ENCODE results near the gene NR3C2. TPM values are rescaled to one million over a fixed set of nuclear protein-coding genes. Genes with fewer than 3 reads are reported as not detected.

Gene NR3C2
- total RNA-seq, 1 donor from 2014 or later, result 25.9 TPM

DNA sequence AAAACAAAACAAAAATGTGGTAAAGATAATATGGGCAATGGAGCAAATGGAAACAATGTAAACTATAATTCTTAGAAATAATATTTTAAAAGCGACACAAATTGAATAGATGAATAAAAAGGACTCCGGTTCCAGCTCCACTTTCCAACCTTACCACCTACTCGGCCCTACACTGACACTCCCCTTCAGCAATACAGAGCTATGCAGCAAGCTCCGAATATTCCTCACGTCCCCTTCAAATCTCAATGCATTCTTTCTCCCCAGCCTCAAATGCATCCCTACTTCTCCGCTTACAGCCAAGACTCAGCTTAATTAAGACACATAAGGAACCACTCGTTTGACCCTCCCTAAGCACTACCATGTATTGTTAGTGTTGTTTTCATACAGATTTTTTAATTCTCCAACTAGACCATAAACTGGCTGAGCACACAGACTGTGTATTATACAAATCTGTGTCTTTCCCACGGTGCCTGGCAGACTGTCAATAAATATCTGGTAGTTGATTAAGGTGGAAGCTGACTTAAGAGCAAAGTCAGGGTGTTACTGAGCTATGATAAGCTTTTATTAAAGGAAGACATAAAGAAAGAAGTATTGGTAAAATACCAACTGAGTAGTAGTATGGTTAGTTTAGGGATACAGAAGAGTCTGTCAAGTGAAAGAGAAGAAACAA is 219.1 kb downstream of the NR3C2 start:
- Histone ChIP-seq H3K36me3 (no peaks in the 10 kb centered on the region), H3K4me1 (no peaks in the 10 kb centered on the region), H3K9me3 (no peaks in the 10 kb centered on the region), H3K27me3 (no peaks in the 10 kb centered on the region), H3K4me3 (no peak overlapping the region), H3K27ac (no peak overlapping the region)
- DNase-seq (no peak), ATAC-seq (no peak)
- intact Hi-C loops (cut with DNase I), result no loop called here
- TF ChIP-seq, protein P1, sequence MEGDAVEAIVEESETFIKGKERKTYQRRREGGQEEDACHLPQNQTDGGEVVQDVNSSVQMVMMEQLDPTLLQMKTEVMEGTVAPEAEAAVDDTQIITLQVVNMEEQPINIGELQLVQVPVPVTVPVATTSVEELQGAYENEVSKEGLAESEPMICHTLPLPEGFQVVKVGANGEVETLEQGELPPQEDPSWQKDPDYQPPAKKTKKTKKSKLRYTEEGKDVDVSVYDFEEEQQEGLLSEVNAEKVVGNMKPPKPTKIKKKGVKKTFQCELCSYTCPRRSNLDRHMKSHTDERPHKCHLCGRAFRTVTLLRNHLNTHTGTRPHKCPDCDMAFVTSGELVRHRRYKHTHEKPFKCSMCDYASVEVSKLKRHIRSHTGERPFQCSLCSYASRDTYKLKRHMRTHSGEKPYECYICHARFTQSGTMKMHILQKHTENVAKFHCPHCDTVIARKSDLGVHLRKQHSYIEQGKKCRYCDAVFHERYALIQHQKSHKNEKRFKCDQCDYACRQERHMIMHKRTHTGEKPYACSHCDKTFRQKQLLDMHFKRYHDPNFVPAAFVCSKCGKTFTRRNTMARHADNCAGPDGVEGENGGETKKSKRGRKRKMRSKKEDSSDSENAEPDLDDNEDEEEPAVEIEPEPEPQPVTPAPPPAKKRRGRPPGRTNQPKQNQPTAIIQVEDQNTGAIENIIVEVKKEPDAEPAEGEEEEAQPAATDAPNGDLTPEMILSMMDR (IDR thresholded peaks at IDR 0.05), result no peak

DNA sequence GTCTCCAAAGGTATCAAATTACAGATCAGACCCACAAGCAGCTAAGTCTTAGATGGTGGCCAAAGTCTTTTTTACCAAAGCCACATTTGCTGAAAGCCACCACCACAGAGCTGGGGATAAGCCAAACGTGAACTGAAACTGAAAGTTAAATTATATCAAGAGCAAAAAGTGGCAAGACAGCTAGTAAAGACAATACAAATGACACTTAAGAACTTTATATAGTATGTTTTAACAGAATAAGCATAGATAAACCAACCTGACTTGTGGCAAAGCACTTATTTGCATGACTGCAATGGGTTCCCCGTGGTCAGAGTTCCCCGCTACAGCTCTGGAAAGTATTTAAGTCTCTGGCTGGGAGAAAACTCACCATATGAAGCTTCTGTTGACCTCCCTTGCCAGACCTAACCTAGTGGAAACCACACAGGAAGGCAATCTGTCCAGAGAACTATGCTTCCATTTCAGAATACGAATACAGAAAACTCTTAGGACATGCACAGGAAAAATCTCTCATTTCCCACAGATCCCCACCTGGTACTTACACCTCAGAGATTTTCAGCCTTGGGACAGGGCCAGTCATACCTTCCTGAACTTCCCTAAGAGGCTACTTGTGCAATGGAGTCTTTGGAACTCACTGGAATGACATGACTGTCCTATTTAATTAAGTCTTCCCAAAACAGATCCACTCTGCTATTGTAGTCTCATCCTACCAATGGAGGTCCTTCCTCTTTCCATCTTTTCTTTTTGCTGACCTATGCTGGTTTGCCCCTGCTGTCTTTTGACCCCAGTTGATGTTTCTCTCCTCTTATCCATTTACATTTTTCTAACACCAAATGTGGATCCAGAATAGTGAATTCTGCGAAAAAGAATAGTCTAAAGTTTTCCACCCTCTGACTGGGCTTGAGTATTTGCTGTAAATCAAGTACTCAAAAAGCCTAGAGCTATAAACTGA is 225.1 kb downstream of the NR3C2 start:
- Histone ChIP-seq H3K36me3 (no peaks in the 10 kb centered on the region), H3K4me3 (peak overlapping the region; percentile 33), H3K27ac (peak overlapping the region; percentile 34), H3K27me3 (no peaks in the 10 kb centered on the region), H3K9me3 (no peaks in the 10 kb centered on the region), H3K4me1 (peaks cover 15% of the 10 kb centered on the region)
- no peak for DNase-seq
- intact Hi-C loops (cut with DNase I), result no loop called here
- peak; percentile 52 for ATAC-seq
- TF ChIP-seq, protein P1 (IDR thresholded peaks at IDR 0.05), result no peak

DNA sequence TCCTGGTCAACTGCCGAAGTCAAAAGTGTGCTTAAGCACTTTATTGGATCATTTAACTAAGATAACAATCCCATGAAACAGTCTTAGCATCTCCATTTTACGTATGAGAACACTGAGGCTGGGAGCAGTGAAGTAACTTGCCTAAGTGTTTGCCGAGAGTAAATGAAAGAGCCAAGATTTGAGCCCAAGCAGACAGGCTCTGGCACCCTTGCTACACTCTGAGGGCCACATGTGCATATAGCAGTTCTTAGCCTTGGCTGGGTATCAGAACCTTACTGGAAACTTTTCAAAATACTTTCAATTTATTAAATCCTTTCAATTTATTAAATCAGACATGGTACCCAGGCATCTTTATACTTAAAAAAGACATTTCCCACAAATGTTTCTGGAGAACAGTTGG is 225.9 kb downstream of the NR3C2 start:
- TF ChIP-seq, protein P1 (IDR thresholded peaks at IDR 0.05), result no peak
- ATAC-seq, result no peak
- no peak overlapping the region for H3K4me3 ChIP-seq

DNA sequence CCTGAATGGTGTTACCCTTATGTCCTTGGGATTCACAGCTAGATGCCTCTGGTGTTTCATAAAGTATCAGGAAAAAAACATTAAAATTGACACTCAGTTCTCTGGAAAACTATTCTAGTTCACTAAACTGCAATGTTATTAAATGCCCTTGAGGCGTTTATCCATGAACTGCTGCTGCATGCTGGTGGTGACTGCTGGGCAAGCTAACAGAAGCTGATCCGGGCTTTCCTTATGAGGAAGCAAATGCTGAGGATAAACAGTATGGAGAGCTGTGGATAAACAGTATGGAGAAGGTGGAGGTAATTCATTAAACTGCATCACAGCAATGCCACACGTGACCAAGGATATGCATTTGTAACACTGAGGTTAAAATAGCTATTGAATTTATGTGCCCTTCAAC is 227.0 kb downstream of the NR3C2 start:
- H3K27ac ChIP-seq, result peak overlapping the region; percentile 12
- H3K4me3 ChIP-seq, result no peak overlapping the region
- H3K36me3 ChIP-seq, result no peaks in the 10 kb centered on the region
- DNase-seq, result no peak
- no peaks in the 10 kb centered on the region for H3K9me3 ChIP-seq
- TF ChIP-seq, protein P1 (IDR thresholded peaks at IDR 0.05), result no peak
- peak; percentile 51 for ATAC-seq
- H3K4me1 ChIP-seq, result peaks cover 15% of the 10 kb centered on the region
- intact Hi-C loops (cut with DNase I), result no loop called here
- no peaks in the 10 kb centered on the region for H3K27me3 ChIP-seq

More for the DNA sequence above, 225.9 kb downstream of the NR3C2 start:
- Histone ChIP-seq H3K4me1 (peaks cover 15% of the 10 kb centered on the region), H3K36me3 (no peaks in the 10 kb centered on the region), H3K9me3 (no peaks in the 10 kb centered on the region), H3K27ac (no peak overlapping the region), H3K27me3 (no peaks in the 10 kb centered on the region)
- intact Hi-C loops (cut with DNase I), result no loop called here
- no peak for DNase-seq

DNA sequence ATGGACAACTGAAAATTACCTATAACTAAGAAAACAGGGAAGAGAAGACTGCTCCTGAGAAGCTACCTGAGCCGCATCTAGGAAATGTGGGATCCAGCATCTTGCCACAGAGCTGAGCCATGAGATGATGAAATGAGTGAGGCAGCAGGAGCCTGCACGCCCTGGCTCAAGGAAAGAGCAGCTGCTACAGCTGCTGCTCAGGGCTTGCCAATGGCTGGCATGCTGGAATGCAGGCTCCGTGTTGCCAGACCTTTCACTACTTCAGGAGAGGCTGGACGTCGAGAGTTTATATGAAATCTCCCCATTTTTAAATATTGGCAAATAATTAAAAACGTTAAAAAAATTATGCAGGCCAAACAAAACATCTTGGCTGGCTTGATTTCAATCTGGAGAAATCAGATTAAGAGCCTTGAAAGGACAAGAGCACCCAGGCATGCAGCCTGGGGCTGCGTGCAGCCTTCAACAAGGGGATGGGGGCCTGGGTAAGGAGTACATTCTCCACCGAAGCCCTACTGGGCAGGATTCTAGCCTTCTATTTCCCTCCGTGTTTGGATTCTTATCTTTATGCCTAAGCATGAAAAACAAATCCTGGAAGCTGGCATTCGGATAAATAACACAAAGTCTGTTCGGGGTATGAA is 227.6 kb downstream of the NR3C2 start:
- TF ChIP-seq, protein P1 (IDR thresholded peaks at IDR 0.05), result no peak
- Histone ChIP-seq H3K27me3 (no peaks in the 10 kb centered on the region), H3K36me3 (no peaks in the 10 kb centered on the region), H3K4me1 (peaks cover 15% of the 10 kb centered on the region), H3K27ac (peak overlapping the region; percentile 12), H3K9me3 (no peaks in the 10 kb centered on the region), H3K4me3 (no peak overlapping the region)
- DNase-seq (no peak), ATAC-seq (peak; percentile 84)
- intact Hi-C loops (cut with DNase I), result no loop called here
